HEK293 (cell line): ENCODE data around the gene LMBR1.

Experiments
- CTCF ChIA-PET: fragments of 350-600 bp; formaldehyde crosslinking; extraction: SDS; loops from one replicate; lab custom pipeline; 2021; ENCODE audit warnings: antibody characterized with exemption; lab: Yijun Ruan, JAX
- POLR2A ChIA-PET: fragments of 300-600 bp; formaldehyde crosslinking; extraction: SDS; loops from one replicate; lab custom pipeline; 2020; ENCODE audit warnings: antibody characterized with exemption, inconsistent platforms; lab: Yijun Ruan, JAX
- H3K27ac ChIP-seq: fragments of 200-500 bp; sonication (Bioruptor generic); 2 replicates; pipeline ENCODE4 v1.5.1; 2014; ENCODE audit warnings: low read depth, low read length, control low read depth, inconsistent platforms; ENCODE audit errors: extremely low read depth
- H3K36me3 ChIP-seq, 2 experiments: fragments of 200-500 bp in 1 of 2; sonication (Bioruptor generic) in 1 of 2; 1 replicate in 1 of 2; 2 replicates in 1 of 2; pipeline ENCODE4 v1.5.1; 2014 to 2017; ENCODE audit warnings: inconsistent platforms in 2 of 2, low read length in 2 of 2; ENCODE audit not compliant: control insufficient read depth in 2 of 2, insufficient read depth in 1 of 2
- H3K4me1 ChIP-seq: fragments of 200-500 bp; sonication (Bioruptor generic); 2 replicates; pipeline ENCODE4 v1.5.1; 2014; ENCODE audit warnings: mild to moderate bottlenecking, low read length, inconsistent platforms; ENCODE audit not compliant: control insufficient read depth, insufficient read depth
- H3K4me3 ChIP-seq: 2 replicates; pipeline ENCODE4 v1.5.1; 2011; ENCODE audit warnings: low read depth, mild to moderate bottlenecking, control low read depth, low read length, moderate library complexity
- H3K9me3 ChIP-seq: fragments of 200-500 bp; sonication (Bioruptor generic); 2 replicates; pipeline ENCODE4 v1.5.1; 2014; ENCODE audit warnings: low read depth, low read length, inconsistent platforms; ENCODE audit not compliant: control insufficient read depth, insufficient read depth
- GLIS1 ChIP-seq: fragments of 450-650 bp; formaldehyde crosslinking; IDR thresholded peaks from 2 replicates; pipeline ENCODE4 v1.5.1; 2016; ENCODE audit warnings: missing biosample characterization, missing genetic modification characterization
- SCRT2 ChIP-seq: fragments of 450-650 bp; formaldehyde crosslinking; IDR thresholded peaks from 2 replicates; pipeline ENCODE4 v1.5.1; 2016; ENCODE audit warnings: missing biosample characterization, missing genetic modification characterization
- TRIM28 ChIP-seq: IDR thresholded peaks from 2 replicates; pipeline ENCODE4 v1.6.1; 2011; ENCODE audit warnings: low read length, control low read depth, borderline replicate concordance
- YY1 ChIP-seq: fragments of 450-650 bp; formaldehyde crosslinking; IDR thresholded peaks from 2 replicates; pipeline ENCODE4 v1.5.1; 2018; ENCODE audit warnings: missing biosample characterization, missing genetic modification characterization
- ZBTB1 ChIP-seq: fragments of 450-650 bp; formaldehyde crosslinking; IDR thresholded peaks from 2 replicates; pipeline ENCODE4 v1.5.1; 2016; ENCODE audit warnings: missing biosample characterization, missing genetic modification characterization
- ZBTB20 ChIP-seq: fragments of 450-650 bp; formaldehyde crosslinking; IDR thresholded peaks from 2 replicates; pipeline ENCODE4 v1.5.1; 2016; ENCODE audit warnings: missing biosample characterization, missing genetic modification characterization
- ZFP69B ChIP-seq: fragments of 450-650 bp; formaldehyde crosslinking; IDR thresholded peaks from 2 replicates; pipeline ENCODE4 v1.5.1; 2016; ENCODE audit warnings: missing biosample characterization, missing genetic modification characterization
- ZNF112 ChIP-seq: fragments of 450-650 bp; formaldehyde crosslinking; IDR thresholded peaks from 2 replicates; pipeline ENCODE4 v1.5.0; 2017; ENCODE audit warnings: missing biosample characterization, missing genetic modification characterization
- ZNF146 ChIP-seq: fragments of 450-650 bp; formaldehyde crosslinking; IDR thresholded peaks from 2 replicates; pipeline ENCODE4 v1.5.1; 2016; ENCODE audit warnings: missing biosample characterization, missing genetic modification characterization
- ZNF157 ChIP-seq: fragments of 450-650 bp; formaldehyde crosslinking; IDR thresholded peaks from 2 replicates; pipeline ENCODE4 v1.5.1; 2016; ENCODE audit warnings: missing biosample characterization, missing genetic modification characterization
- ZNF175 ChIP-seq: fragments of 450-650 bp; formaldehyde crosslinking; IDR thresholded peaks from 2 replicates; pipeline ENCODE4 v1.5.1; 2016; ENCODE audit warnings: missing biosample characterization, missing genetic modification characterization
- ZNF239 ChIP-seq: fragments of 450-650 bp; formaldehyde crosslinking; IDR thresholded peaks from 2 replicates; pipeline ENCODE4 v1.5.1; 2016; ENCODE audit warnings: missing biosample characterization, missing genetic modification characterization
- ZNF248 ChIP-seq: fragments of 450-650 bp; formaldehyde crosslinking; IDR thresholded peaks from 2 replicates; pipeline ENCODE4 v1.5.1; 2017; ENCODE audit warnings: missing biosample characterization, missing genetic modification characterization
- ZNF274 ChIP-seq, 2 experiments: fragments of 200-500 bp in 1 of 2; fragments of 450-650 bp in 1 of 2; sonication (Bioruptor generic) in 1 of 2; formaldehyde crosslinking in 1 of 2; IDR thresholded peaks; 2 replicates each; pipeline versions ENCODE4 v1.5.1 to v1.6.1; 2014 to 2016; ENCODE audit warnings: borderline replicate concordance in 1 of 2, inconsistent platforms in 1 of 2, low read length in 1 of 2, missing biosample characterization in 1 of 2, missing genetic modification characterization in 1 of 2
- ZNF394 ChIP-seq: fragments of 450-650 bp; formaldehyde crosslinking; IDR thresholded peaks from 2 replicates; pipeline ENCODE4 v1.5.1; 2016; ENCODE audit warnings: missing biosample characterization, missing genetic modification characterization, mild to moderate bottlenecking, moderate library complexity, borderline replicate concordance
- ZNF521 ChIP-seq: fragments of 450-650 bp; formaldehyde crosslinking; IDR thresholded peaks from 2 replicates; pipeline ENCODE4 v1.5.1; 2017; ENCODE audit warnings: missing biosample characterization, mild to moderate bottlenecking, missing genetic modification characterization
- ZNF529 ChIP-seq: fragments of 450-650 bp; formaldehyde crosslinking; IDR thresholded peaks from 2 replicates; pipeline ENCODE4 v1.5.1; 2017; ENCODE audit warnings: missing genetic modification characterization, missing biosample characterization; ENCODE audit not compliant: insufficient replicate concordance
- ZNF544 ChIP-seq: fragments of 450-650 bp; formaldehyde crosslinking; IDR thresholded peaks from 2 replicates; pipeline ENCODE4 v1.5.0; 2017; ENCODE audit warnings: missing biosample characterization, missing genetic modification characterization
- ZNF596 ChIP-seq: fragments of 450-650 bp; IDR thresholded peaks from 2 replicates; pipeline ENCODE4 v1.5.0; 2018; ENCODE audit warnings: missing biosample characterization, mild to moderate bottlenecking, missing genetic modification characterization, moderate library complexity
- ZNF626 ChIP-seq: fragments of 450-650 bp; sonication (Bioruptor Pico); formaldehyde crosslinking; IDR thresholded peaks from 2 replicates; pipeline ENCODE4 v1.5.1; 2018; ENCODE audit warnings: missing biosample characterization, missing genetic modification characterization, inconsistent platforms
- ZNF629 ChIP-seq: fragments of 450-650 bp; formaldehyde crosslinking; IDR thresholded peaks from 2 replicates; pipeline ENCODE4 v1.5.1; 2017; ENCODE audit warnings: missing biosample characterization, missing genetic modification characterization
- ZNF658 ChIP-seq: fragments of 450-650 bp; formaldehyde crosslinking; IDR thresholded peaks from 2 replicates; pipeline ENCODE4; 2016; ENCODE audit warnings: missing biosample characterization, missing genetic modification characterization
- ZNF768 ChIP-seq: fragments of 450-650 bp; formaldehyde crosslinking; IDR thresholded peaks from 2 replicates; pipeline ENCODE4 v1.5.1; 2018; ENCODE audit warnings: missing biosample characterization, mild to moderate bottlenecking, missing genetic modification characterization
- ZNF791 ChIP-seq: fragments of 450-650 bp; formaldehyde crosslinking; IDR thresholded peaks from 2 replicates; pipeline ENCODE4 v1.5.1; 2016; ENCODE audit warnings: missing biosample characterization, missing genetic modification characterization
- ZNF843 ChIP-seq: fragments of 450-650 bp; formaldehyde crosslinking; IDR thresholded peaks from 2 replicates; pipeline ENCODE4 v1.5.1; 2016; ENCODE audit warnings: missing biosample characterization, missing genetic modification characterization
- ZXDB ChIP-seq: fragments of 450-650 bp; formaldehyde crosslinking; IDR thresholded peaks from 2 replicates; pipeline ENCODE4 v1.5.1; 2016; ENCODE audit warnings: missing biosample characterization, missing genetic modification characterization
- TF ChIP-seq, protein P1 (sequence below): fragments of 450-650 bp; formaldehyde crosslinking; IDR thresholded peaks from 2 replicates; pipeline ENCODE4 v1.5.1; 2016; ENCODE audit warnings: missing biosample characterization, missing genetic modification characterization
- TF ChIP-seq, protein P2 (sequence below): fragments of 450-650 bp; formaldehyde crosslinking; IDR thresholded peaks from 2 replicates; pipeline ENCODE4 v1.5.1; 2016; ENCODE audit warnings: missing biosample characterization, missing genetic modification characterization, low read depth
- TF ChIP-seq, protein P3 (sequence below): fragments of 450-650 bp; formaldehyde crosslinking; conservative IDR thresholded peaks from 2 replicates; pipeline ENCODE4 v1.5.1; 2016; ENCODE audit warnings: low read depth, missing biosample characterization, missing genetic modification characterization

The LMBR1 gene, protein sequence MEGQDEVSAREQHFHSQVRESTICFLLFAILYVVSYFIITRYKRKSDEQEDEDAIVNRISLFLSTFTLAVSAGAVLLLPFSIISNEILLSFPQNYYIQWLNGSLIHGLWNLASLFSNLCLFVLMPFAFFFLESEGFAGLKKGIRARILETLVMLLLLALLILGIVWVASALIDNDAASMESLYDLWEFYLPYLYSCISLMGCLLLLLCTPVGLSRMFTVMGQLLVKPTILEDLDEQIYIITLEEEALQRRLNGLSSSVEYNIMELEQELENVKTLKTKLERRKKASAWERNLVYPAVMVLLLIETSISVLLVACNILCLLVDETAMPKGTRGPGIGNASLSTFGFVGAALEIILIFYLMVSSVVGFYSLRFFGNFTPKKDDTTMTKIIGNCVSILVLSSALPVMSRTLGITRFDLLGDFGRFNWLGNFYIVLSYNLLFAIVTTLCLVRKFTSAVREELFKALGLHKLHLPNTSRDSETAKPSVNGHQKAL

DNA sequence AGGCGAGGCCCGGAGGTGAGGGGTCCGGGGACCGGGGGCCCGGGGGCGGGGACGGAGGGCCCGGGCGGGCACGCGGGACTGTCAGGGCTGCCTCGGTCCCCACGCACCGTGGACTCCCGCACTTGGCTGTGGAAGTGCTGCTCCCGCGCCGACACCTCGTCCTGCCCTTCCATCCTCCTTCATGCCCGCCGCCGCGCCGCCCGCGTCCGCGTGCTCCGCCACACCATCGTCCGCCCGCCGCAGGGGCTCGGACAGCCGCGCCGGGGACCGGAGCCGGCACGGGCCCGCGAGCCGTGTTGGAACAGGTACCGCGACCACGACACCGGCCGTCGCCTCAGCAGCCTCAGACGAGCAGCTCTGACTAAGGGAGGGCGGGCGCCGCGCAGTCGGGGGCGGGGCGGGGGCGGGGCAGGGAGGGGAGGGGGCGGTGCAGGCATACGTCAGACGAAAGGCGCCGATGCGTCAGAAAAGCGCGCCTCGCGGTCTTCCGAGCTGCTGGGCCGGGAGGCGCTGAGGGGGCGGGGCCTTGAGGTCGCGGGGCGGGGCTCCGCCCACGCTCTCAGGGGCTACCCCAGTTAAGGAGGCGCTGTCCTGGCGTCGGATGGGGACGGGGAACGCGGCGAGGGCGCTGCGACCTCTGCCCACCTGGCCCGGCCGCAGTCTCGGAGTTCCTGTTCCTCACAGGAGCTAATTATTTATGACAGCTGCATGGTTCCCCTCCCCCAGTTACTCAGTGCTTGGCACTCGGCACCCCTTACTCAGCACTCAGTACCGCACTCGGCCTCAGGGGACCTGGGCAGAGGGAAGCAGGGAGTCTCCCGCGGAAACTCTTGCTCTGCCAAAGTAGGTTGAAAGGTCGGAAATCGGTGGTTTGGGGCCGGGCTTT, at the start of gene LMBR1:
Gene LMBR1 (minus strand): TSS at position 363 of the 886 bp plus-strand sequence. CDS start 190 bp downstream, at position 173.
- Histone ChIP-seq H3K4me1 (peaks cover 3% of the 10 kb centered on the region; the same call in 1 of the 2 replicates), H3K27ac (peak within 1 kb of the TSS; percentile 84), H3K9me3 (no peaks in the 10 kb centered on the region), H3K36me3 (no peaks in the 10 kb centered on the region), H3K4me3 (peak within 1 kb of the TSS; percentile 80)
- ChIA-PET POLR2A (interaction anchor here (0.6 to 2.0 kb wide), 12 partner anchors 11 to 1976 kb away, joined by 3 to 9 read pairs (median 4); partner anchors contain the start of gene NOM1), CTCF (interaction anchor here (0.5 to 1.5 kb wide), 6 partner anchors 10 to 357 kb away, joined by 3 to 14 read pairs (median 4); partner anchors contain the start of gene NOM1)
- TF ChIP-seq ZNF394 (tag by site-specific recombination) = peak; percentile 68; the same call in 1 of the 2 replicates
- no peak for TF ChIP-seq ZBTB1 (tag by site-specific recombination)
- TF ChIP-seq ZNF629 (tag by site-specific recombination) = peak; percentile 76
- no peak for TF ChIP-seq ZNF768
- TF ChIP-seq ZNF521 (tag by site-specific recombination) = no peak
- TF ChIP-seq, protein P1, sequence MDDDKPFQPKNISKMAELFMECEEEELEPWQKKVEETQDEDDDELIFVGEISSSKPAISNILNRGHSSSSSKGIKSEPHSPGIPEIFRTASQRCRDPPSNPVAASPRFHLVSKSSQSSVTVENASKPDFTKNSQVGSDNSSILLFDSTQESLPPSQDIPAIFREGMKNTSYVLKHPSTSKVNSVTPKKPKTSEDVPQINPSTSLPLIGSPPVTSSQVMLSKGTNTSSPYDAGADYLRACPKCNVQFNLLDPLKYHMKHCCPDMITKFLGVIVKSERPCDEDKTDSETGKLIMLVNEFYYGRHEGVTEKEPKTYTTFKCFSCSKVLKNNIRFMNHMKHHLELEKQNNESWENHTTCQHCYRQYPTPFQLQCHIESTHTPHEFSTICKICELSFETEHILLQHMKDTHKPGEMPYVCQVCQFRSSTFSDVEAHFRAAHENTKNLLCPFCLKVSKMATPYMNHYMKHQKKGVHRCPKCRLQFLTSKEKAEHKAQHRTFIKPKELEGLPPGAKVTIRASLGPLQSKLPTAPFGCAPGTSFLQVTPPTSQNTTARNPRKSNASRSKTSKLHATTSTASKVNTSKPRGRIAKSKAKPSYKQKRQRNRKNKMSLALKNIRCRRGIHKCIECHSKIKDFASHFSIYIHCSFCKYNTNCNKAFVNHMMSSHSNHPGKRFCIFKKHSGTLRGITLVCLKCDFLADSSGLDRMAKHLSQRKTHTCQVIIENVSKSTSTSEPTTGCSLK = no peak
- no peak for TF ChIP-seq ZNF248 (tag by site-specific recombination)
- peak; percentile 83; the same call in 1 of the 2 replicates for TF ChIP-seq ZXDB (tag by site-specific recombination)
- no peak; the same call in 1 of the 2 replicates for TF ChIP-seq GLIS1 (tag by site-specific recombination)
- no peak for TF ChIP-seq ZNF146 (tag by site-specific recombination)
- TF ChIP-seq ZNF157 (tag by site-specific recombination) = no peak
- no peak for TF ChIP-seq ZNF596 (tag by site-specific recombination)
- no peak for TF ChIP-seq ZNF544 (tag by site-specific recombination)
- no peak for TF ChIP-seq SCRT2 (tag by site-specific recombination)
- no peak for TF ChIP-seq ZNF658 (tag by site-specific recombination)
- TF ChIP-seq ZFP69B (tag by site-specific recombination) = peak; percentile 94
- TF ChIP-seq ZNF274 (IDR thresholded peaks at IDR 0.05; ENCODE audit: low read length) = no peak
- no peak for TF ChIP-seq ZNF274 (tag by site-specific recombination; IDR thresholded peaks at IDR 0.05; ENCODE audit: borderline replicate concordance)
- TF ChIP-seq ZNF791 (tag by site-specific recombination) = no peak
- TF ChIP-seq ZBTB20 (tag by site-specific recombination) = peak; percentile 96
- TF ChIP-seq, protein P2, sequence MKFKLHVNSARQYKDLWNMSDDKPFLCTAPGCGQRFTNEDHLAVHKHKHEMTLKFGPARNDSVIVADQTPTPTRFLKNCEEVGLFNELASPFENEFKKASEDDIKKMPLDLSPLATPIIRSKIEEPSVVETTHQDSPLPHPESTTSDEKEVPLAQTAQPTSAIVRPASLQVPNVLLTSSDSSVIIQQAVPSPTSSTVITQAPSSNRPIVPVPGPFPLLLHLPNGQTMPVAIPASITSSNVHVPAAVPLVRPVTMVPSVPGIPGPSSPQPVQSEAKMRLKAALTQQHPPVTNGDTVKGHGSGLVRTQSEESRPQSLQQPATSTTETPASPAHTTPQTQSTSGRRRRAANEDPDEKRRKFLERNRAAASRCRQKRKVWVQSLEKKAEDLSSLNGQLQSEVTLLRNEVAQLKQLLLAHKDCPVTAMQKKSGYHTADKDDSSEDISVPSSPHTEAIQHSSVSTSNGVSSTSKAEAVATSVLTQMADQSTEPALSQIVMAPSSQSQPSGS (tag by site-specific recombination) = no peak
- TF ChIP-seq TRIM28 = no peak
- TF ChIP-seq ZNF112 = no peak
- no peak for TF ChIP-seq ZNF626
- TF ChIP-seq ZNF843 (tag by site-specific recombination) = peak; percentile 58; the same call in 1 of the 2 replicates
- TF ChIP-seq, protein P3, sequence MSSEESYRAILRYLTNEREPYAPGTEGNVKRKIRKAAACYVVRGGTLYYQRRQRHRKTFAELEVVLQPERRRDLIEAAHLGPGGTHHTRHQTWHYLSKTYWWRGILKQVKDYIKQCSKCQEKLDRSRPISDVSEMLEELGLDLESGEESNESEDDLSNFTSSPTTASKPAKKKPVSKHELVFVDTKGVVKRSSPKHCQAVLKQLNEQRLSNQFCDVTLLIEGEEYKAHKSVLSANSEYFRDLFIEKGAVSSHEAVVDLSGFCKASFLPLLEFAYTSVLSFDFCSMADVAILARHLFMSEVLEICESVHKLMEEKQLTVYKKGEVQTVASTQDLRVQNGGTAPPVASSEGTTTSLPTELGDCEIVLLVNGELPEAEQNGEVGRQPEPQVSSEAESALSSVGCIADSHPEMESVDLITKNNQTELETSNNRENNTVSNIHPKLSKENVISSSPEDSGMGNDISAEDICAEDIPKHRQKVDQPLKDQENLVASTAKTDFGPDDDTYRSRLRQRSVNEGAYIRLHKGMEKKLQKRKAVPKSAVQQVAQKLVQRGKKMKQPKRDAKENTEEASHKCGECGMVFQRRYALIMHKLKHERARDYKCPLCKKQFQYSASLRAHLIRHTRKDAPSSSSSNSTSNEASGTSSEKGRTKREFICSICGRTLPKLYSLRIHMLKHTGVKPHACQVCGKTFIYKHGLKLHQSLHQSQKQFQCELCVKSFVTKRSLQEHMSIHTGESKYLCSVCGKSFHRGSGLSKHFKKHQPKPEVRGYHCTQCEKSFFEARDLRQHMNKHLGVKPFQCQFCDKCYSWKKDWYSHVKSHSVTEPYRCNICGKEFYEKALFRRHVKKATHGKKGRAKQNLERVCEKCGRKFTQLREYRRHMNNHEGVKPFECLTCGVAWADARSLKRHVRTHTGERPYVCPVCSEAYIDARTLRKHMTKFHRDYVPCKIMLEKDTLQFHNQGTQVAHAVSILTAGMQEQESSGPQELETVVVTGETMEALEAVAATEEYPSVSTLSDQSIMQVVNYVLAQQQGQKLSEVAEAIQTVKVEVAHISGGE (tag by site-specific recombination) = 0 out of 2 replicates have a peak, but pooled peaks have one; percentile 21
- TF ChIP-seq YY1 (tag by site-specific recombination) = no peak
- TF ChIP-seq ZNF529 = no peak
- TF ChIP-seq ZNF239 (tag by site-specific recombination) = no peak
- no peak for TF ChIP-seq ZNF175 (tag by site-specific recombination)
